Cortex of kidney (tissue), 1 donor: Measurements from ENCODE around the gene HNF1A.

Experiments
- DNase-seq: peaks from one replicate; lab custom pipeline; 2025; lab: John Stamatoyannopoulos, UW

The HNF1A gene

DNA sequence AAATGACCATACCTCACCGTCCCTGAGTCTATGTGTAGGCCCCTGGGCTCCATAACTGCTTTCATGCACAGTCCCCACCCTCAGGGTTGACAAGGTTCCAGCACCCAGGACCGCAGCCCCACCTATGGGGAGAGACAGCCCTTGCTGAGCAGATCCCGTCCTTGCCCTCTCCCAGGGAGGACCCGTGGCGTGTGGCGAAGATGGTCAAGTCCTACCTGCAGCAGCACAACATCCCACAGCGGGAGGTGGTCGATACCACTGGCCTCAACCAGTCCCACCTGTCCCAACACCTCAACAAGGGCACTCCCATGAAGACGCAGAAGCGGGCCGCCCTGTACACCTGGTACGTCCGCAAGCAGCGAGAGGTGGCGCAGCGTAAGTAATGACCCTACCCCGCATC lies 10.3 kb downstream of the HNF1A start:
- DNase-seq, result no peak

DNA sequence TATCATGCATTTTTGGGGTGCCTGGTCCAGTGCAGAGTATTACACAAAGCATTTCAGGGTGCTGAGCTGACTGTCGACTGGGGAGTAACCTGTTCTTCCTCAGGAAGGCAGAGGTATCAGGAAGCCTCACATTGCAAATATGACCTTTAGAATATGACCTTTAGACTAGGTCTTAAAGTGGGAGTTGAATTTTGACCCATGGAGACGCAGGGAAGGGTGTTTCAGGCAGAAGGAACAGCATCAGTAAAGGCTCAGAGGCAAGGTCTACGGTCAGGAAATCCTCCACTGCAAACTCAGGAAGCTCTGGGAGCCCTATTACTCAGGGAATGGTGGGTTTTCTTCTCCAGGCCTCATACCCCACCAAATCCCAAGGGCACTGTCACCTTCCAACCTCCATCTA lies 11.3 kb downstream of the HNF1A start:
- DNase-seq, result no peak

DNA sequence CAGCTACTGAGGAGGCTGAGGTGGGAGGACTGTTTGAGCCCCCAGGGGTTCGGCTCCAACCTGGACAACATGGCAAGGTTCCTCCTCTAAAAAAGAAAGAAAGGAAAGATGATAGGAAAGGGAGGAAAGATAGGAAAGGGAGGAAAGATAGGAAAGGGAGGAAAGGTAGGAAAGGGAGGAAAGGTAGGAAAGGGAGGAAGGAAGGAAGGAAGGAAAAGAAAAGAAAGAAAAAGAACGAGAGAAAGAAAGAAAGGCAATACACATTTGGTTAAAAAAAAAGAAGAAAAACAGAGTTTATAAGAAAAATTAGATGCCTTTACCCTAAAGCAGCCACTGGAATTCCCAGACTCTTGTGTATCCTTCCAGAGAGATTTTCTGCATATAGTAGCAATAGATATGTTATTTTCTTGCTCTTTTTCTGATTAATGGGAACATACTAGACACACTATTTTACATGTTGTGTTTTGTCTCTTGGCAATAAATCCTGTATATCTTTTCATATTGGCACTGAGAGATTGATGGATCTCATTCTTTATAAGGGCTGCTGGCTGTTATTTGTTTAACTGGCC lies 12.2 kb downstream of the HNF1A start:
- DNase-seq, result no peak

DNA sequence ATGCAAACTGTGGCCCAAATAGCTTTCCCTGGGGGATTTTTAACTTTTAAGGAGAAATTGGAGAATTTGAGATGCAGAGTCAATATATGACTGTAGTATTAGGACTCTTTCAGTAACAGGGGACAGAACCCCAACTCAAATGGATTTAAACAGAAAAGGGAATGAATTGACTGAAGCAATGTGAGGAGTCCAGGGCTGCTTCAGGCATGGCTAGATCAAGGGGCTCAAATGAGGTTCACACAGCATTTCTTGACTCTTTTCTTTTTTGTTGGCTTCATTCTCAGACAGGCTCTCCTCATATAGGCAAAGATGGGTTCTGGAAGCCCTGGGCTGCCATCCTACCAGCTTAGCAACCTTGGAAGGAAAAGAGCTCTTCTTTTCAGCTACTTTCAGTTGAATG lies 13.6 kb downstream of the HNF1A start:
- DNase-seq, result no peak

DNA sequence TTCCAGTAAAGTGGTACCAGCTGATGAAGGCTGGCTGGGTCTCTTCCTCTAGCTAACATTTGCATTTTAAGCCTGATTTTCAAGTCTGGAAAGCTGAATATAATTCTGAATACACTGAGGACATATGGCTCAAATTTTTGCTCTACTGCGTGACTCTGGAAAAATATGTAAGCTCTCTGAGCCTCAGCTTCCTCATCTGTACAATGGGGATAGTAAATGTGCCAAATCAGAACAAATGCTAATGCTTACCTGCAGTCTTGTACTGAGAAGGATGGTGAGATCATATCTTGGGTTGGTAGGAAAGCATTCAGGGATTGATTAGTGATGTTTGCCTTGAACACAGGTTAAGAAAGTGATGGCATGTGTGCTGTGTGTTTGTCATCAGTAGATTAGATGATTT lies 14.6 kb downstream of the HNF1A start:
- no peak for DNase-seq

DNA sequence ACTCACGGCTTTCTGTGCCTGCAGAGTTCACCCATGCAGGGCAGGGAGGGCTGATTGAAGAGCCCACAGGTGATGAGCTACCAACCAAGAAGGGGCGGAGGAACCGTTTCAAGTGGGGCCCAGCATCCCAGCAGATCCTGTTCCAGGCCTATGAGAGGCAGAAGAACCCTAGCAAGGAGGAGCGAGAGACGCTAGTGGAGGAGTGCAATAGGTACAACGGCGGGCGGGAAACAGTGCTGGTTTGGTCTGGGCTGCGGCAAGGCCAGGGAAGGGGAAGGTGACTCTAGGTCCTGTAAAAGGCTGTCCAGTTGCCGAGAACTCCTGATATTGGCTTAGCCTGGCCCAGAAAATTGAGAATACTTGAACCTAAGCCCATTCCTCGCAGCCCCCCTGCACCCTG lies 15.2 kb downstream of the HNF1A start:
- DNase-seq, result no peak

DNA sequence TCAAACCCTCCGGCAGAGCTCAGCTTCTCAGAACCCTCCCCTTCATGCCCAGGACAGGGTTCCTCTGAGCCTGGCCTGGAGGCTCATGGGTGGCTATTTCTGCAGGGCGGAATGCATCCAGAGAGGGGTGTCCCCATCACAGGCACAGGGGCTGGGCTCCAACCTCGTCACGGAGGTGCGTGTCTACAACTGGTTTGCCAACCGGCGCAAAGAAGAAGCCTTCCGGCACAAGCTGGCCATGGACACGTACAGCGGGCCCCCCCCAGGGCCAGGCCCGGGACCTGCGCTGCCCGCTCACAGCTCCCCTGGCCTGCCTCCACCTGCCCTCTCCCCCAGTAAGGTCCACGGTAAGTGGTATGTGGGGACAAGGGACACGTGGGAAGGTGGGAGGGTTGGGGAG lies 15.7 kb downstream of the HNF1A start:
- DNase-seq, result no peak

DNA sequence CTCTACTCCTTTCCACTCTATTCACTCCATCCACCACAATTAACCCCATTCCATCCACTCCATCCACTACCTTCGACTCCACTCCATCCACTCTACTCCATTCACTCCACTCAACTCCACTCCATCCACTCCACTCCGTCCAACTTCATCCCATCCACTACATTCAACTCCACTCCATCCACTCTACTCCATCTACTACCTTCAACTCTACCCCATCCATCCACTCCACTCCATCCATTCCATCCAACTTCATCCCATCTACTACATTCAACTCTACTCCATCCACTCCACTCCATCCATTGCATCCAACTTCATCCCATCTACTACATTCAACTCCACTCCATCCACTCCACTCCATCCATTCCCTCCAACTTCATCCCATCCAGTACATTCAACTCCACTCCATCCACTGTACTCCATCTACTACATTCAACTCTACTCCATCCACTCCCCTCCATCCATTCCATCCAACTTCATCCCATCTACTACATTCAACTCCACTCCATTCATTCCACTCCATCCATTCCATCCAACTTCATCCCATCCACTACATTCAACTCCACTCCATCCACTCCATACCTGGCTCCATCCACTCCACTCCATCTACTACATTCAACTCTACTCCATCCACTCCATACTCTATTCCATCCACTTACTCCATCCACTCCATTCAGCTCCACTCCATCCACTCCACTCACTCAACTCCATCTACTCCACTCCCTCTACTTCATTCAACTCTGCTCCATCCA lies 16.4 kb downstream of the HNF1A start:
- DNase-seq, result no peak

DNA sequence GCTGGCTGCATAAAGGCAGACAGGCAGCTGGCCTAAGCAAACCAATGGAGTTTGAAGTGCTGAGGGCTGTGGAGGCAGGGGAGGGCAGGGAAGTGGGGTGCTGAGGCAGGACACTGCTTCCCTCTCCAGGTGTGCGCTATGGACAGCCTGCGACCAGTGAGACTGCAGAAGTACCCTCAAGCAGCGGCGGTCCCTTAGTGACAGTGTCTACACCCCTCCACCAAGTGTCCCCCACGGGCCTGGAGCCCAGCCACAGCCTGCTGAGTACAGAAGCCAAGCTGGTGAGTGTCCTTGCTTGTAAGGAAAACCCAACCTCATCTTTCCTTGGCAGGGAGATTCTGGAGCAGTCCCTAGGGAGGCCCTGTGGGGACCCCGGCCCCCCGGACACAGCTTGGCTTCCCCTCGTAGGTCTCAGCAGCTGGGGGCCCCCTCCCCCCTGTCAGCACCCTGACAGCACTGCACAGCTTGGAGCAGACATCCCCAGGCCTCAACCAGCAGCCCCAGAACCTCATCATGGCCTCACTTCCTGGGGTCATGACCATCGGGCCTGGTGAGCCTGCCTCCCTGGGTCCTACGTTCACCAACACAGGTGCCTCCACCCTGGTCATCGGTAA lies 17.9 kb downstream of the HNF1A start:
- no peak for DNase-seq

DNA sequence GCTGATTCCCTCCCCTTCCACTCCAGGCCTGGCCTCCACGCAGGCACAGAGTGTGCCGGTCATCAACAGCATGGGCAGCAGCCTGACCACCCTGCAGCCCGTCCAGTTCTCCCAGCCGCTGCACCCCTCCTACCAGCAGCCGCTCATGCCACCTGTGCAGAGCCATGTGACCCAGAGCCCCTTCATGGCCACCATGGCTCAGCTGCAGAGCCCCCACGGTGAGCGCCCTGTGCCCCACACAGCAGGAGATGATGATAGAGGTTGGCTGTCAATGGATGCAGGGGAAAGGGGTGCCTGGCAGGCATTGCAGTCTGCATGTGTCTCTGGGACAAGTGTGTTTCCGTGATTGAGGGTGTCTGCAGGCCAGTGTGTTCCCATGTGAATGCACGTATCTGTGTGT lies 19.1 kb downstream of the HNF1A start:
- no peak for DNase-seq

DNA sequence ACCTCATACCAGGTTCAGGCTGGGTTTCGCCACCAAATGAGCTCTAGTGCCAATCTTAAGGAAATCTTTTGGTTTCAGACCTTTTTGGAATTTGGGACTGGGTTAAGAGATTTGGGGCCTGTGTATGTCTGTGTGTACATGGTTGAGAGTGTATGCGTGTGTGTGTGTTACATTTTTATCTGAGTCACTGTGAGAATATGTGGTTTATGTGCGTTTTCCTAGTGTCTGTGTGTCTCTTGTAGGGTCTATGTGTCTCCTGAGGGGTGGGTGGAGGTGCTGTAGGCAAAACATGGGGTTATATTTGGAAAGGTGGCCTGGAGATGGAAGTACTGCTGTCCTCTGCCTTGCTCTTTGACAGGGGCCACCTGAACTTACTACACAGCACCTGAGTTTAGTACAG lies 20.1 kb downstream of the HNF1A start:
- DNase-seq, result no peak

DNA sequence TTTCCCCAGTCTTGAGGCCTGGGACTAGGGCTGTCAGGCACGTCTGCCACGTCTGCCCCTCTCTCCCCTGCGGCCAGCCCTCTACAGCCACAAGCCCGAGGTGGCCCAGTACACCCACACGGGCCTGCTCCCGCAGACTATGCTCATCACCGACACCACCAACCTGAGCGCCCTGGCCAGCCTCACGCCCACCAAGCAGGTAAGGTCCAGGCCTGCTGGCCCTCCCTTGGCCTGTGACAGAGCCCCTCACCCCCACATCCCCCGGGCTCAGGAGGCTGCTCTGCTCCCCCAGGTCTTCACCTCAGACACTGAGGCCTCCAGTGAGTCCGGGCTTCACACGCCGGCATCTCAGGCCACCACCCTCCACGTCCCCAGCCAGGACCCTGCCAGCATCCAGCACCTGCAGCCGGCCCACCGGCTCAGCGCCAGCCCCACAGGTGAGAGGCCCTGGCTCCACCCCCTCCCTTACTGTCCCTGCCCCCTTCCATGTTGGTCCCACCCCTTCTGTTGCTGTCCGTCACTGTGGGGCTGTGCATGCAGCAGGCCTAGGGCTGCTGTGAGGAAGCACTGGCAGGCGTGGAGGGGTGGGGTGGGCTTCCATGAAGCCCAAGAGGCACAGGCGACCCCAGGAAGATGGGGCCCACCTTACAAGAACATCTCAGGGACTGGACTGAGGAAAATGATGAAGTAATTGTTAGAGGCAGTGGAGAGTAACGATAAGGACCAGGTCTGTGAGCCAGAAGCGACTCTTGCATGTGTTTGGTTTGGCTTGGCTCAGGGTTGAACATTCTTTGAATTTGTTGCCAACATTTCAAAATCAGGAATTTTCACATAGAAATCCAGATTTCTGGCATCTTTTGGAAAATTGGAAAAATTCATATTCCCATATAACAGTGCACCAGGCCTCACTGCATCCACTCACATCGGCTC lies 21.1 kb downstream of the HNF1A start:
- no peak for DNase-seq

DNA sequence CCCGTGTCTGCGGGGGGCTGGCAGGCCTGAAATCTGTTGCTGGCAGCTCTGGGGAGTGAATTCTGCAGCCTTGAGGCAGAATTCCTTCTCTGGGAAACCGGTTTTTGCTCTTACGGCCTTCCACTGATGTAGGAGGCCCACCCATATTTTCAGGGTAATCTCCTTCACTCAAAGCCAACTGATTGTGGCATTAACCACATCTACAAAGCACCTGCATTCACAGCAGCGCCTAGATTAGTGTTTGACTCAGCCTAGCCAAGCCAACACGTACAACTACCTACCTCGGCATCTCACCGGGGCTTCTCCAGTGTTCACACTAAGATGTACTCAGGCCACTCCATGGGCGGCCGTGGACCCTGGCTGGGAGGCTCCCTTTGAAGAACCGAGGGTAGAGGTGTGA lies 22.2 kb downstream of the HNF1A start:
- DNase-seq, result no peak

DNA sequence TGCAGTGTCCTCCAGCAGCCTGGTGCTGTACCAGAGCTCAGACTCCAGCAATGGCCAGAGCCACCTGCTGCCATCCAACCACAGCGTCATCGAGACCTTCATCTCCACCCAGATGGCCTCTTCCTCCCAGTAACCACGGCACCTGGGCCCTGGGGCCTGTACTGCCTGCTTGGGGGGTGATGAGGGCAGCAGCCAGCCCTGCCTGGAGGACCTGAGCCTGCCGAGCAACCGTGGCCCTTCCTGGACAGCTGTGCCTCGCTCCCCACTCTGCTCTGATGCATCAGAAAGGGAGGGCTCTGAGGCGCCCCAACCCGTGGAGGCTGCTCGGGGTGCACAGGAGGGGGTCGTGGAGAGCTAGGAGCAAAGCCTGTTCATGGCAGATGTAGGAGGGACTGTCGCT lies 22.7 kb downstream of the HNF1A start:
- no peak for DNase-seq

DNA sequence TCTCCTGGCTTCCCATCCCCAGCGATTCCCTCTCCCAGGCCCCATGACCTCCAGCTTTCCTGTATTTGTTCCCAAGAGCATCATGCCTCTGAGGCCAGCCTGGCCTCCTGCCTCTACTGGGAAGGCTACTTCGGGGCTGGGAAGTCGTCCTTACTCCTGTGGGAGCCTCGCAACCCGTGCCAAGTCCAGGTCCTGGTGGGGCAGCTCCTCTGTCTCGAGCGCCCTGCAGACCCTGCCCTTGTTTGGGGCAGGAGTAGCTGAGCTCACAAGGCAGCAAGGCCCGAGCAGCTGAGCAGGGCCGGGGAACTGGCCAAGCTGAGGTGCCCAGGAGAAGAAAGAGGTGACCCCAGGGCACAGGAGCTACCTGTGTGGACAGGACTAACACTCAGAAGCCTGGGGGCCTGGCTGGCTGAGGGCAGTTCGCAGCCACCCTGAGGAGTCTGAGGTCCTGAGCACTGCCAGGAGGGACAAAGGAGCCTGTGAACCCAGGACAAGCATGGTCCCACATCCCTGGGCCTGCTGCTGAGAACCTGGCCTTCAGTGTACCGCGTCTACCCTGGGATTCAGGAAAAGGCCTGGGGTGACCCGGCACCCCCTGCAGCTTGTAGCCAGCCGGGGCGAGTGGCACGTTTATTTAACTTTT lies 23.6 kb downstream of the HNF1A start:
- DNase-seq, result no peak

DNA sequence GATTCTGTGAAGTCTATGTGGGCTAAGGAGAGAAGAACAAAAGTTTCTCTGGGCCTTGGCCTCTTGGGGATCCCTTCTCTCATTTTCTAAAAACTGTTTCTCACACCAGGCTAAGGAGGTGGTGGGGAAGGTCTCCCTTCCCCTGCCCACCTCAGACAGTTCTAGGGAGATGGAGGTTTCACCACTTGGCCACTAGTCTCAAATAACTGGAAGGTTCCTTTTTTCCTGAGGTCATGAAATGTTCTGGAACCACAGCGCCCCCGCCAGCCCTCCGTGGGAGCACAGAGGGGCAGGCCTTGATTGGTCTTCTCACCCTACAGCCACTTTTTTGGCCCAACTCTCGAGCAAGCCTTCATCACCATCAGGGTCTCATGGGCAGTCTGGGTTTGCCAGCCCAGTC lies 25.3 kb downstream of the HNF1A start:
- DNase-seq, result no peak

DNA sequence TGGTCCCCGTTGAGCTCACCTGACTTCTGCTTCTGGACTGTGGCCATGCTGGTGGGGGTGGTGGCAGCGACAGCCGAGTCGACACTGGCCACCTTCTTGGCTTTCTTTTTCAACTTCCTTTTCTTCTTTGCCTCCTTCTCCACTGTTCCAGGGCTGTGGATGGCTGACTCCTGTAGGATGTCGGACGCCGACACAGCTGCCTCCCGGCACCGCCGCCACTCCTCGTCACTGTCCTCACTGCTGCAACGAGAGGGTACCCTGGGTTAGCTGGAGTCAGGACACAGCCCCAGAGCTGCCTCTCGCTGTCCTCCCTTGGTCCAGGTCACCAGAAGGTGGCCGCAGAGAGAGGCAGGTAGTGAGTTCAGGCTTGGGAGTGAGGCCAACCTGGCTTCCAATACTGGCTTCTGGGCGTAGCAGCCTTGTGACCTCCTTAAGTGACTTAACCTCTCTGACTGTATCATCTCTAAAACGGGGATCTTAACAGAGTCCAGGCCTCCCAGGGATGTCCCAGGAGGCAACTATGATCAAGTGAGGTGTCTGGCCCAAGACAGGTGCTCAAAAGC lies 26.0 kb downstream of the HNF1A start:
- DNase-seq, result no peak

DNA sequence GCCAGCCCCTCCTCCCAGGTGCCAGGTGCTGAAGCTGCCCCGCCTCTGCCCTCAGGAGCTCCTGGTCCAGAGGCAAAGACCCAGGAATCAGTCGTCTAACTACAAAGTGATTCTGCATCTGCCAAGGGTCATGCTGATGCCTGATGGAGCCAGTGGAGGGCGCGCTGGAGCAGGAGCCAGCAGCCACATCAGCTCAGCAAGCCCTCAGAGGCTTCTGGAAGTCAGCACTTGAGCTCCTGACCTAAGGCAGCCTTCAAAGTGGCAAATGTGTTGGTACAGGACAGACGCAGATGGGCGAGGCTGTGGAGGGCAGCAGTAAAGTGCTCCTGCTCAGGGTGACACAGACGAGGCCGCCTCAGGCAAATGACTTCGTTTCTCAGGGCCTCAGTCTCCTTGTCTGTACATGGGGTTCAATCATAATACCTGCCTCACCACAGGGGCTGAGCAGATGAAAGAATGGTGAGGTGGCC lies 27.0 kb downstream of the HNF1A start:
- no peak for DNase-seq

DNA sequence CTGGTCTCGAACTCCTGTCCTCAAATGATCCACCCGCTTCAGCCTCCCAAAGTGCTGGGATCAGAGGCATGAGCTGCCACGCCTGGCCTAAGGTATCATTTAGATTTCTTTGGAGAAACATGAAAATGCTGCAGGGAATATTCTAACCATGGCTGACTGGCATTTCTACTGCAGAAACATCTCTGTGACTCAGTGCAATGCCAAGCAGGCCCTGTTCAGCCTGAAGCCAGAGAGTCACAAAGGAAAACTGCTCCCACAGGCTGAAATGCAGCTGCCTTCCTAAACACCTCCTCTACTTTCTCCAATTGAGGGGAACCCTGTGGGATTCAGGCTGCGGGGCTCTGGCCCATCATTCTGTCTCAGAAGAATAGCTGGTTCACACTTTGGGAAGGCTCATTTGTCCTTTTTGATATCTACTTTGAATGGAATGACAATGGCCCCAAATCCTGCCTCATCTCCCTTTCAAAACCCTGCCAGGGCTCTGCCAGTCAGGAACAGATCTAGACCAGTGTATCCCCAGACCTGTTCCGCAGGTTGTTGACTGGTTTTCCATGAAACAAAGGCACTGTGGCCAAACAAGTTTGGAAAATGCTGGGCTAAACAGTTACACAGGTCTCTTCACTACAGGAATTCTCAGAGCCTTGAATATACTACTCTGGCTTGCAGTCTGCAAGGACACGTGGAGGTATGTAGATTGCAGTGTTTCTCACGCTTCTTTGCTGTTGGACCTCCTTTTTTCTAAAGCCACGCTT lies 30.2 kb downstream of the HNF1A start:
- DNase-seq, result no peak

DNA sequence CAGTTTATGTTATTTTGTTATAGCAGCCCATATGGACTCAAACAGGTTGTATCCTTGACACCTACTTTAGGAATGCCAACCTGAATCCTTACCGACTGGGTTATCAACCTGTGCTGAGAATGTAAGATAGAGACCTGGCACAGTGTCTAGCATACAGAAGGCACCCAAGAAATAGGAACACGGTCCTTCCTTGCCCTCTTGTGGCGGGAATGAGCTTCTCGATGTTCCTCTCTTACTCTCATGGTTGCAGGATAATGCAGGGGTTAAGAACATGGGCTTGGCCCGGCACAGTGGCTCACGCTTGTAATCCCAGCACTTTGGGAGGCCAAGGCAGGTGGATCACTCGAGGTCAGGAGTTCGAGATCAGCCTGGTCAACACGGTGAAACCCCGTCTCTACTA lies 31.4 kb downstream of the HNF1A start:
- DNase-seq, result no peak

DNA sequence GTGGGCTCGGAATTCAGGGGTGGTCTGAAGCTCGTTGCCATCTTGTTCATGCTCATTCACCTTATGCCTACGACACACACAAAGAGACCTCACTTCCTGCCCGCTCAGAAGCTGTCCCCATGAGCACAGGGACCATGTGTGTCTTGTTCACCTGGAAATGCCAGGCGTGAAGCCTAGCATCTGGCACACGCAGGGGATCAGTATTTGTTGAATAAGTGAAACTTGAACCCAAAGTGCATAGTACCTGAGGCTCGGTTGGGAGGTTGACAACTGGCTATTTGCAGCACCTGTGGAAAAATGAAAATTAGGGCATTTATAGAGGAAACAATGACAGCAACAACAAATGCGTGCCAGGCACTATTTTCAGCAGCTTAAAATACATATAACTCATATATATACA lies 32.5 kb downstream of the HNF1A start:
- no peak for DNase-seq
